DND-41 (cell line): ENCODE results near the gene ST6GALNAC3.

Experiments
- CTCF ChIP-seq: IDR thresholded peaks from 2 replicates; pipeline ENCODE4 v1.5.1; 2012; ENCODE audit warnings: borderline replicate concordance, low read length, moderate library complexity, mild to moderate bottlenecking; ENCODE audit not compliant: poor library complexity, severe bottlenecking; ENCODE audit errors: extremely low read depth
- EZH2 ChIP-seq: IDR thresholded peaks from 3 replicates; pipeline ENCODE4 v1.6.1; 2012; ENCODE audit warnings: borderline replicate concordance, low read depth, mild to moderate bottlenecking, moderate library complexity, low read length, inconsistent platforms; ENCODE audit not compliant: severe bottlenecking

- no peak for TF ChIP-seq CTCF
- no peak for TF ChIP-seq EZH2
Observed at GRCh38 chr1:76680651-76681050, 606.1 kb downstream of the ST6GALNAC3 start.
